NCI-H1694 treated with DMSO at 0.1 percent for 48 hours (cell line): ENCODE measurements around the gene COL23A1.

ENCODE experiments used
- DNase-seq: peaks from one replicate; lab custom pipeline; 2025; lab: John Stamatoyannopoulos, UW

Gene COL23A1

DNA sequence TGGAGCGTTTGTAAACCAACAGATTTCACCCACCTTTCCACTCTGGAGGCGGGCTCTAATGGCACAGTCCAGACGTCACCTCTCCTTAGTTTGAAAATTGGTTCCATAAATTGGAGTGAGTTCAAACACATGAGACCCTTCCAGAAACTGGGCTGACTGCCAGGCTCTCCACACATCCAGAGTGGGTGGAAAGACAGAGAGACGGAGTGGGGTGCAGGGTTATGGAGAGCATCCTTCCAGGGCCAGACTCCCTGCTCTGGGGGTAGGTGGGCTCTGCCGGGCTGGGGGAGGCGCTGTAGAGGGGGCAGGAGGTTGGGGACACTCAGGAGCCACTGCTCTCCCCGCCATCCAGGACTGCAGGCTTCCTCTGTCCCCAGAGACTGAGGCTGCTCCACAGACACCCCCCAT, 252.9 kb downstream of the COL23A1 start:
- no peak for DNase-seq

DNA sequence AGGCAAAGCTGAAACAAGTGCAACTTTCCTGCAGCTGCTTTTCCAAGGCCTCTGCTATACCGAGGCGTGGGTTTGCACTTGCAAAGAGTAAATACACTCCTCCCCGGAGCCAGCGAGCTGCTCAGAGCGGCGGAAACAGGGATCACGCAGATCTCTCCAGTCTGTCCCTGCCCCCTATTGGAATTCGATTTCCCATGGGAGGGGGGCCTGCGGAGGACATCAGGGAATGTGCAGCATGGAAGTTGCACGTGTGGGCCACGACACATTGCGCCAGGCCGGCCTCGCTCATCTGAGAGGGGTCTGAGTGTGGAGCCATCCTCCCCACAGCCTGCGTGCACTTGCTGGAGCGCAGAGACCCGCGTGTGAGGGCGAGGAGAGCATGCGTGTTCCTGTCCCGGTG, 253.3 kb downstream of the COL23A1 start:
- DNase-seq, result no peak

DNA sequence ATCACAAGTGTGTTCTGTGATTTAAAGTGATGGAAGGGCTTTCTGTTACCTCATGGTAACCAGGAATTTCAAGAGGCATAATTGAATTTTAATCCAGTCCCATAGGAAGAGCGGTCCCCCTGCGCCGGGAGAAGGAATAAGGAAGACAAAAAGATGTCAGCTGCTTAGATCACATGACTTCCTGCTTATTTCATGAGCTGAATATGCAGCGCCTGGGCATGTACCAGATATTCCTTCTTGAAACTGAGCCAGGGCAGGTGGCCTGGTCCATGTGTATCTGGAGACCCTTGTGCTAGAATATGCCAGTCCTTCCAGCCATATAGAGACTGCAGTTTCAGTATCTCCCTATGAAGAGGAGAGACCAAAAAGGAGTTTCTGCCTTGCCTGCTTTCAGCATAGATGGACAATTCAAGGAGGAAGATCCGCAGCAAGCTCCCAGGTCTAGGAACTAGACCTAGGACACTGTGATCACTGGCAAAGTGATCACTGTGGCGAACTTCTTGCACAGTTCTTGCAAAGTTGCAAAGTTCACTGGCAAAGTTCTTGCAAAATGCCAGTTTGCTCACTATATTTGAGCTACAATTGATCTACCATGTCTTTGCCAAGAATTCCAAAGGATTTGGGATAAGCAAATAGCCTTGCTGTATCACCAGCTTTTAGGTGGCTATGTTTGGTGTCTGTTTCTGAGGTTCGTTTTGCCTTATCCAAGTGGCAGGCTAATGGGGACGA, 254.7 kb downstream of the COL23A1 start:
- DNase-seq, result no peak

DNA sequence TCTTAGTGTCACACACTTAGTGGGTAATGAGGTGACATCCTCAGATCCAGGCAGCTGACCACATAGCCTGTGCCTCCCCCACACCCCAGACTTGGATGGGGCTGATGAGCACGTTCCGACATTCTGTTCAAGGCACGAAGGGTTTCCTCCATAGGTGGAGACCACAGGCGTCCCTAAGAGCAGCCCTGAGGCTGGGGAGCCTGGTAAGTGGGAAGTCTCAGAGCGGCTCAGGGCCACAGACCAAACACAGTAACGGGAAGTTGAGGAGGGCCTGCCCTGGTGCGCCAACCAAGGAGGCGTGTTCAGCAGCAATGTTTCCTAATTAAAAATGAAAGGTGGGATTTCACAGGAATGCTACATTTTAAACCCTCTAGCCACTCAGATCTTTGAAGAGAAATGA, 255.3 kb downstream of the COL23A1 start:
- DNase-seq, result no peak

DNA sequence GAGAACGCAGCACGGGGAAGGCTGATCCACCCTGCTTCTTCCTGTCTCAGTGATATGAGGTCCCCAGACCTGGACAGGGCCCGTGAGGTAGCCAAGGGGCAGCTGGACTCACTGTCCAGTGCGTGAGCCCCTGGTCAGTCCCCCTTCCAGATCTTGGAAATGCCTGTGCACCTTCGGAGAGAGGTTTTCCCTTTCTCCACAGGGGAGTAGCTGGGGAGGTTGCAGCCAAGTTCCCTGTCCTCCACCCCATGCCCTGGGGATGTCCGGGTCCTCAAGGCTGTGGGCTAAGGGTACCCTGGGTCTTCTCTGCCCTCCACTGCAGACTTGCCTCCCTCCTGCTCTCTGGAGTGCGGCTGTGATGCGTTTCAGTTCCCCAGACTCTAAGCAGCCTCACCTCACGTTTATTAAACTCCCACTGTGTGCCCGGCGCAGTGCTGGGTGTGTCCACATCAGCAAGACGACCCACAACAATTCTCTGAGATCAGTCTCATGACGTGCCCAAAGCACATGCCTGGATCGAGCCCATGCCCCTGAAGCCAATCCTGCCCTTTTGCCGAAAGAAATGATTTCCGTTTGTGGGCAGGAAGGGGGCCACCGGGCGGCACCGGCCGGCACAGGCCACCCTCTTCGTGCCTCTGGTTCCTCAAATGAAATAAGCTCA, 256.2 kb downstream of the COL23A1 start:
- no peak for DNase-seq

DNA sequence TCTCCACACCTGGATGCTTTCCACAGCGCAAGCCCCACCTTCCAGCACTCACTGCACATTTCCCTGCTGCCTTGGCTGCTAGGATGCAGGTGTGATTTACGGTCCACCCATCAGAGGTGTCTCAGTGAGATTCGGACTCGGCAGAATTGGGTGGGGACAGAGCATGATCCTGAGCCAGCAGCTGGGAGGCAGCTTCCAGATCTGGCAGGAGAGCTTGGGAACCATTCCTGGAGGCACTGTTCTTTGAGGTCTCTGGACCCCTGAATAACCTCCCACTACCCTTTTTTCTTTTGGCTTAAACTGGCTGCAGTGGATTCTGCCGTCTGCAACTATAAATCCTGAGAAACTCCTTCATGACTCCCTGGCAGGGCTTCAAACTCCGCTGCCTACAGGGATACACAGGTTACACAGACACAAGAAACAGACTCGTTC, 258.0 kb downstream of the COL23A1 start:
- DNase-seq, result no peak

DNA sequence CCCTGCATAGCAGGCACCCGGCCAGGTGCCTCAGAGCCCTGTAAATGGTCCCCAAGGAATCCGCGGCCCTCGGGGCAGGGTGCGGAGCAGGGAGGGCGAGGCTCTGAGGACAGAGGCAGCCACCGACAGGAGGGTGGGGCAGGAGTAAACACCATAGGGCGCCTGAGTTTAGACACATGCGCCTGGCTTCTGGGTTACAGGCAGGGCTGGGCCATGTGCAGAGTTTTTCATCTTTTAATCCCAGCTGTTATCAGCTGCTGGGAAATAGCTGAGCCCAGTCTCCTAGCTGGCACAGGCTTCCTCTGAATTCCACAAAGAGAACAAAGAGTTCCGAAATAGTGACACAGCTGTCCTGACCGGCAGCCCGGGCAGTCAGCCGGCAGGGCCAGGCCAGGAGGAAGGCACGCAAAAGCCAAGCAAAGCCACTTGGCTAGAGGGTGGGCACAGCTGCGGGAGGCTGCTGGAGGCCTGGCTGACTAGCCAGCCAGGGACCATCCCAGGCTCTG, 258.6 kb downstream of the COL23A1 start:
- DNase-seq, result peak; percentile 15

DNA sequence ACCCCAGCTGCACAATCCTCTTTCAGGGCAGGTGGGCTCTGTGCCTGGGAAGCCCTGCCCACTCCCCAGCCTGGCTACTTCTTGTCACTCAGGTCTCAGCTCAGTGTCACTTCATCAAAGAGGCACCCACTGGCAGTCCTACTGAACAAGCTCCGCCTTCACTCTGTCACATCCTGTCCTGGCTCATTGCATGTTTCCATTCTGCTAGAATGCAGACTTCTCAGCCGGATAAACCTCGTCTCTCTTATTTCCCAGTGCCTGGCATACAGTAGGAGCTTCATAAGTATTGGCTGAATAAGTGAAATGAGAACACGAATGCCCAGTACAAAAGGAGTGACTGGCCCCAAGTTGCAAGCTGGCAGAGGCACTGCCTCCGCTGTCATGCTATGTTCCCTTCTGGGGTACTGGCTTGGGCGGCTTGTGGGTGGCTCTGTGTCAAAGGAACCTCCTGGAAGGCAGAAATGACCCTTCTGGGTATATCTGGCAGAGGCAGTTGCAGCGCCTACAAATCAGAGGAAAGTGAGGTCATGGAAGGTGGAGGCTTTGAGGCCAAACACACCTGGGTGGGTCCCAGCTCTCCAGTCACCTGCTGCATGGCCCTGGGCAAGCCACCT, 259.3 kb downstream of the COL23A1 start:
- no peak for DNase-seq

DNA sequence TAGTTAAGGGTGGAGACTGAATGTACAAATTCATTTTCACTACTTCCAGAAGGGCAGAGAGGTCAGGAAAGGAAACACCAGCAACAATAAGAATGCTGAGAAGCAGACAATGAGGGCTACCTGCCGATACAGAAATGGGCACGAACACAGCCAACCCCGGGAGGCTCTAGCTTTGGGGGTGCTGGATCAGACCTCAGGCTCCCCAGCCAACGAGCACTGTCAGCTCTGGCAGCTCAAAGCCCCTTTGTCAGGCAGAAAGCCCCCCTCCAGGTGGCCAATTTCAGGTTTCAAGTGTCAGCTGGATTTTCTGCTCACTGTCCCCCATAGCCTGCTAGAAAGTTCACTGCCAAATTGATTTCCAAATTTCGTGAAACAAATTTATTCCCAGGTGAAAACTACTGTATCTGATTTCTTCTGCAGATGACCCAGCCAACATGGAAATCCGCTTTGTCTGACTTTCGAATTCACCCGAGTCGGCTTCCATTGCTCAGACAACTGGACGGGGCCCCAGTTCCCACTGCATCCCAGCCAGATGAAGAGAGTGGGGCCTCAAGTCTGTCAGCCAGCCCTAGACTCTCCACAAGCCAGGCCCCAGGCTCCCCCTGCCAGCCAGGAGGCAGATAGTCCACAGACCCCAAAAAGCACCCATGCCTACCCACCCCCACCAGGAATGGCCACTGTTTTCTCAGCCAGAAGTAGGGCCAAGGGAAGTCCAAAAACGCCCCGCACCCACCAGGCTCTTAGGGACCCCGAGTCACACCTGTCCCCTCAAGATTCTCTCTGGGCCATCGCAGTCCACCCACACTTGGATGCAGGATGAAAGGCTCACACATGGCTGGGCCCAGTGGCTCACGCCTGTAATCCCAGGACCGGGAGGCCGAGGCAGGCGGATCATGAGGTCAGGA, 261.1 kb downstream of the COL23A1 start:
- no peak for DNase-seq

DNA sequence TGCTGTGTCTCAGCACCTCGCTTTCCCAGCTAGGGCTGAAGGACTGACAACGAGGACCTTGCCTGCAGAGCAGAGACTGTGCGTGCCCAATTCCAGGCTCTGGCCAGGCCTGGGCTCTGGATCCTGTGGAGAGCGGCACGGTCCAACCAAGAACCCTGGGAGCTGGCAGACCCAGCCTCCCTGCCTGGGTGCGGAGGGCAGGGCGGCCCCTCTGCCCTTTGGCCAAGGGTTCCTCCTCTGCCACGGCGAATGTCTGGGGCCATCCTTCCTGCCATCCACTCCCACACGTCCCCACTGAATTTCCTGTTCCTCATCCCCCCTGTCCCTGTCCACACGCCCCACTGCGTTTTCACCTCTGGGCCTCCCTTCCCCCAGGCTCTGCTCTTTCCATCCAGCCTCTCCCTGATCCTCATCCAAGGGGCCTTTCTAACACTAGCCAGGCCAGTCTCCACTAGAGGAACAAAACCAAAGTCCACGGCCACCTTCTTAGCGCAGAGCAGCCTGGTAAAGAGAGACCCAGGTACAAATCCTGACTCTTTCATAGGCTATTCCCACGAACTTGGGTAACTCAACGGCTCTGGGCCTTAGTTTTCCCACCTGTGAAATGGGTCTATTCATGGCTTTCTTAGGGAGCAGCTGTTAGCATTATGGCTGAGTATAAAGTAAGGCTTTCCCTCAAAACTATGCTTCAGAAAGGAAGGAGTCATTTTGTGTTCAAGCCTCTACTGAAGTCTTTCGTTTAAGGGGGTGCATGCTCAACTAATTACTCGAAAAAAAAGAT, 262.1 kb downstream of the COL23A1 start:
- no peak for DNase-seq

DNA sequence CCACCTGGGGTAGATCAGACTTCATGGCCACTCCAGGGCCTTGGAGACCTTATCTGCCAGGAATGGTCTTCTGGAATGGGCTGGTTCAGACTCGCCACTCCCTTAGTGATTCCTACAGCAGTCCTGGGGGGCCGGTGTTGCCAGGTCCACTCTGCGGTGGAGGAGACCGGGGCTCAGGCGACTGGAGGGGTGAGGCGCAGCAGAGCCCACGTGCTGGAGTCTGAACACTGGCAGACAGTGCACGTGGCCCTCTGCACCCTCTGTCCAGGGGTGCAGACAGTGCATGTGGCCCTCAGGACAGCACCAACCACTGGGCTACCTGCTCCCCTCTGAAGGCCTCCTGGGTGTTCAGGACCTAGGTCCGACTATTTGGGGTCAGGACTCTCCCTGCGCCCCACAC, 262.7 kb downstream of the COL23A1 start:
- DNase-seq, result no peak

DNA sequence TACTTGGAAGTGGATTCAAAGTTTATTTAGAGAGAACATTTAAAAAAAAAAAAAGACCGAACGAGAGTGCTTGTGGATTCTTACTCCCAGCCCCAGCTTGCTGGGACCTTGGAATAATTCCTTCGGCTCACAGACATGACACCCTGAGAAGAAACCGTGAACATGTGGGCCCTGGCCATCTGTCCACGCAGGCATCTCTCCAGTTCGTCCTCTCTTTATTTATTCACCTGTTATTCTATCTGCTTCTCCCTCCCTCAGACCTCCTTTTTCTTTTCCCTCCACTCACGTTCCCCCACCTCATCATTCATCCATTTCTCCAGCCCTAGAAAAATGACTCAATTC, 263.8 kb downstream of the COL23A1 start:
- no peak for DNase-seq

DNA sequence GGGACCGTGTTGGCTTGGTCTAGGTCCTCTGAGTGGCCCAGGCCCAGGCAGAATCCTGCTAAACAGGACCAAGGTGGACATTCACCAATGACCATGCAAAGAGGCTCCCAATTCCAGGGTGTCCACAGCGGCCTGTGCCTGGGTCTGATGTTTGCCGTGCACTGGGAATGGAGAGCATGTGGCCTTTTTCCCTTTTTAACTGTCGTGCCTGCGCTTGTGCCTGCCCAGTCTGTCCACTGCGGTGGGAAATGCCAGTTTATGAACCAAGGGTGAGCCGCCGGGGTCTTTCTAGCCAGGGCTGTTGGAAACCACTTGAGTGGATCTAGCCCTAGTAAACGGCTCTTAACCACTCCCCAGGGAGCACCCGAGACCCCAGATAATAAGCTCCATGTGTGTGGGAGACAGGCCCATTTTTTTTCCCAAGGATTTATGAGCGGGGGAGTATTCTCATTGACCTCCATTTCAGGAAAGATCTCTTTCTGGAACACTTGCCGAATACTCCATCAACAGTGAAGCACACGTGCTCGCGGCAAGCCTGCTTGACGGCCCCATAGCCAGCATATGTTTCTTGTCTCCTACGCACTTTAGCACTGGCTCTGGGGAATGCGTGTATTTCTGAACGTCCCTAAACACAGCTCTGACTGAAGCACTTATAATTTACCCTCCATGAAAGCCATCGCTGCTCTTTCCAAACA, 264.4 kb downstream of the COL23A1 start:
- no peak for DNase-seq

DNA sequence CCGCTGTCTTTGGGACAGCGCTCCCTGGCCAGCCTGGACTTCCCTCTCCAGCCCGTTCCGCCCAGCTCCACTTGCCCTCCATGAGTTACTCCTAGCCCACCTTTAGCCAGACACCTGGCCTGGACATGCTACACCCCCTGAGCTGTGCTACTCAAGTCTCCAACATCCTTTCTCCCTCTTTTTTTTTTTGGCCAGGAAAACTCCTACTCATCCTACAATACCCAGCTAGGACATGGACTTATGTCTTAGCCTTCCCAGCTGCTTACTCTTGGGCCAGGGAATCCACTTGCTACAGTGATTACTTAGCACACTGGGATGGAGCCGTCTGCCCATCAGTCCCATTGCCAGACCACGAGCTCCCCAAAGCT, 264.9 kb downstream of the COL23A1 start:
- no peak for DNase-seq

DNA sequence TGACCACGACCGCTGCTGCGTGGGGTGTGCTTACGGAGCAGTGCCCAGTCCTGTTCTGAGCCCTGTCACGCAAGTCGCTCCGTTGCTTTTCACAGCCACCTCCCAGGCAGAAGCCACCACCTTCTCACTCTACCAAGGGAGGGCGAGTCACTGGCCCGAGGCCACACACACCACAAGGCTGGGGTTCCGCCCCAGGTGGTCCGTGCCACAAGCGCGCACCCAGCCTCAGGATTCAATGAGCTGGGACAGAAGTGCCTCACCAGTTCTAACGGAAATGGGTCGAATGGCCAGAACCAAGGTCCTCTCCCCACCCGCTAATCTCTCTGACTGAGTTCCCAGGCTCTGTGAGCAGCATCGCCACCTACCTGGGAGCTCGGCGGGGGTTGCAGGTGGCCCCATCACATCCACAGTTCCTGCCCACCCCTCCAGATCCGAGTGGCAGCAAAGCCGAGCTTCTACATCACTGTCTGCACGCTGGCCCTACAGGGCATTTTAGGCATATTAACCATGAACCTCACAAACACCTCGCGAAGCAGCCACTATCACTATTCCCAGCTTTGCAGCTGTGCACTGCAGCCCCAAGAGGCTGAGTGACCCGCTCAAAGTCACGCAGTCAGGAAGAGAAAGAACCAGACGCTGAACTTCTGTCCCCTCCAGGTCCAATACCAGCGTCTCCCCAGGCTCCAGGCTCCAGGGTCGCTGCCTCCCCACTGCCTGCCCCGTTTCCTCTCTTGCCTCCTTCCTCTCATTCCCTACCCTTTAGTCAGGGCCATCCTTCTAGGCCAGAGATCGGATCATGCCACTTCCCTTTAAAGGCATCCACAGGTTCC, 265.5 kb downstream of the COL23A1 start:
- no peak for DNase-seq

DNA sequence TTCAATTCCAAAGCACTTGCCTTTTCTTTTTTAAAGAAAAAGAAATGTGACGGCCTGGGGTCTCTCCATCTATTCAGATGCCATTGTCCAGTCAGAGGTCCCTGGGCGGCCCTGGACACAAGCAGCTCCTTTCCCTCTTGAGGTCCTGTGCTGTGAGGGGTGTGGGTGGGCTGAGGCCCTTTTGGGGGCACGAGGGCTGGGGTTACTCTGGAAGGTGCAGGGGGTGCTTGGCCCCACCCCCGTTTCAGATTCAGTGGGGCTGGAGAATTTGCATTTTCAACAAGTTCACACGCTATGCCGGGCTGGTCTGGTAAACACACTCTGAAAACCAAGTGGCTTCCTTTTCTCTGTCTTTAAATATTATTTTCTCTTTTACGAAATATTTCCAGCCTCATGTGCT, 266.2 kb downstream of the COL23A1 start:
- DNase-seq, result no peak

DNA sequence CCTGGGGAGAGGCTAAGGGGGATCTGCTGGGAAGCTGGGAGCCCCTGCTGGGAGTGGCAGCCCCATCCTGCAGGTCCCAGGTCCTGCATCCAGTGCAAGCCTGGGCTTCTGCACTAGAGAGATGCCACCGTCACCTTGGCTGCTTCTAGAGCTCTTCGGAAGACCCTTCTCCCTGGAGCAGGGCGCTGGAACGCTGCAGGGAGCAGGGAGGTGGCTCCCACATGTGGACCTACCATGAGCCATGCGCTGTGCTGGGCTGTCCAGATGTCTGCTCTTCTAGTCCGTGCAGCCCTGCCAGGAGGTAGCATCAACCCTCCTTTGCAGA, 266.7 kb downstream of the COL23A1 start:
- DNase-seq, result no peak

DNA sequence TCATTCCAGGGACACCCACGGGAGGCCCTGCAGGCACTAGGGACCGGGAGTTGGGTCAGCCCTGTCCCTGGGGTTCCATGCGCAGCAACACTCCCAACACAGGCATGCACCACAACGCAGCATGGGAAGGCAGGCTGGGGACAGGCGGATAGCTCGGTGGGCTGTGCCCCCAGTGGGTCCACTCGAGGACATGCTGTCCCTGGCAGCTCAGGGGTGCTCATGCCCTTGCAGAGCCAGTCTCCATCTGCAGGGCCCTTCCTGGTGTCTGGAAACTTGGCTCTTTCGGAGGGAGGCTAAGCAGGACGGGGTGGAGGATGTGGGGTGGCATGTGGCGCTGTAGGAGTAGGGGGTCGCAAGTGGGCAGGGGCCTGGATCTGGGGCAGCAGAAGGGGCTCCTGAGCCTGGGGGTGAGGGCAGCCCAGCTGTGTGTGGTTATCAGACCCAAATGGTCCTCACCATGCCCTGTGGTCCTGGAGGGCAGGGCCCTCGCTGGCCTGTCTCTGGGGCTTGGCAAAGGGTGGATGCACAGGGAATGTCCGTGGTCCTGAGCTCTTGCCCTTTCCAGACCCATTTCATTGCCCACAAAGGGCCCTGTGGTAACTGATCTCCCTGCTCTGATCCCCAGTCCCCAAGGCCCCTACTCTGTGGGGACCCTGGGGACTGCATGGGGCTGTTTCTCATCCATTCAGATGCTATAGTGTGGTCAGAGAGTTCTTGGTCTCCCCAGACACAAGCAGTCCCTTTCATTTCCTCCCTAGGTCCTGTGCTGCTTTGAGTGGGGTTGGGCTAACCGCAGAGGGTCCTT, 267.3 kb downstream of the COL23A1 start:
- no peak for DNase-seq

DNA sequence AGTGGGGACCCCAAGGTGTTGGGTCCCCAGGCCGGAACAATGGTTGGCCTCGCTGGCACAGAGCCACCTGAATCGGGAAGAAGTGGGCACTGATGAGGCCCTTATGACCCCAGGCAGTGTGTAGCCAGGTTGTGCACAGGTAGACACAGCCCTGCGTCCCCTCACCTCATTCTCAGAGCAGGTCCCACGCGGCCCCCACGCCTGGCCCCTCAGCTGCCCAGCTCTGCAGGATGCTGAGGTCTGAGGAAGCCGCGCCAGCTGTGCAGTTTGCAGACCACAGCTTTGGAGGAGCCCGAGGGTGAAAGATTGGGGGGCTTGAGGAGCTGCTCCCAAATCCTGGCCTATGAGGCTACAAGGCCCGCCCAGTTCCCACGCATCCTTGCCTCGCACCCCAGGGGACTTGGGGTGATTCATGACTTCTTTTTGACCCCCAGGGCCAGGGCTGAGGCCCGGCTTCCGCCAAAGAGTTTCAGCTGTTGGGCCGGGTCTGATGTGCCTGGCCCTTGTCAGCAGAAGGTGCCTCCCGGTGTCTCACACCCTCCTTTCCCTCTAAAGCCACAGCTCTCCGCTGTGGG, 269.8 kb downstream of the COL23A1 start:
- no peak for DNase-seq
